KMS-11 (cell line): ENCODE measurements around the gene MCOLN1.

Experiments
- H2AFZ ChIP-seq: fragments of 200-600 bp; sonication (generic); 2 replicates; pipeline ENCODE4 v1.6.1; 2016; ENCODE audit warnings: antibody characterized with exemption, mixed run types, low read depth
- H3K27ac ChIP-seq: fragments of 200-600 bp; sonication (generic); 2 replicates; pipeline ENCODE4 v1.6.1; 2016; ENCODE audit warnings: mild to moderate bottlenecking, mixed run types
- H3K27me3 ChIP-seq: fragments of 200-600 bp; sonication (generic); 2 replicates; pipeline ENCODE4 v1.6.1; 2017; ENCODE audit warnings: mild to moderate bottlenecking, low read depth, mixed run types, moderate library complexity; ENCODE audit not compliant: insufficient read depth
- H3K36me3 ChIP-seq: fragments of 200-600 bp; sonication (generic); 2 replicates; pipeline ENCODE4 v1.6.1; 2017; ENCODE audit warnings: mild to moderate bottlenecking, mixed run types; ENCODE audit not compliant: insufficient read depth
- H3K4me1 ChIP-seq: fragments of 200-600 bp; sonication (generic); 2 replicates; pipeline ENCODE4 v1.6.1; 2016; ENCODE audit warnings: mild to moderate bottlenecking, low read depth, mixed run types; ENCODE audit not compliant: poor library complexity, severe bottlenecking
- H3K4me2 ChIP-seq: fragments of 200-600 bp; sonication (generic); 2 replicates; pipeline ENCODE4 v1.7.0; 2016; ENCODE audit warnings: mild to moderate bottlenecking, mixed run types
- H3K4me3 ChIP-seq: fragments of 200-600 bp; sonication (generic); IDR thresholded peaks from 2 replicates; pipeline ENCODE4 v1.6.1; 2017; ENCODE audit warnings: low read depth, low read length, mixed read lengths; ENCODE audit not compliant: insufficient read depth
- H3K79me2 ChIP-seq: fragments of 200-600 bp; sonication (generic); 2 replicates; pipeline ENCODE4 v1.6.1; 2016; ENCODE audit warnings: low read depth, mixed run types; ENCODE audit not compliant: insufficient read depth
- H3K9ac ChIP-seq: fragments of 200-600 bp; sonication (generic); 2 replicates; pipeline ENCODE4 v1.6.1; 2016; ENCODE audit warnings: mild to moderate bottlenecking, mixed run types
- H4K20me1 ChIP-seq: fragments of 200-600 bp; sonication (generic); 2 replicates; pipeline ENCODE4 v1.6.1; 2016; ENCODE audit warnings: mild to moderate bottlenecking, mixed run types; ENCODE audit not compliant: insufficient read depth
- CTCF ChIP-seq: fragments of 200-600 bp; sonication (generic); conservative IDR thresholded peaks from 2 replicates; pipeline ENCODE4 v1.6.1; 2017; ENCODE audit warnings: low read depth, mild to moderate bottlenecking, antibody characterized with exemption, low read length, moderate library complexity, mixed read lengths

MCOLN1 gene

DNA sequence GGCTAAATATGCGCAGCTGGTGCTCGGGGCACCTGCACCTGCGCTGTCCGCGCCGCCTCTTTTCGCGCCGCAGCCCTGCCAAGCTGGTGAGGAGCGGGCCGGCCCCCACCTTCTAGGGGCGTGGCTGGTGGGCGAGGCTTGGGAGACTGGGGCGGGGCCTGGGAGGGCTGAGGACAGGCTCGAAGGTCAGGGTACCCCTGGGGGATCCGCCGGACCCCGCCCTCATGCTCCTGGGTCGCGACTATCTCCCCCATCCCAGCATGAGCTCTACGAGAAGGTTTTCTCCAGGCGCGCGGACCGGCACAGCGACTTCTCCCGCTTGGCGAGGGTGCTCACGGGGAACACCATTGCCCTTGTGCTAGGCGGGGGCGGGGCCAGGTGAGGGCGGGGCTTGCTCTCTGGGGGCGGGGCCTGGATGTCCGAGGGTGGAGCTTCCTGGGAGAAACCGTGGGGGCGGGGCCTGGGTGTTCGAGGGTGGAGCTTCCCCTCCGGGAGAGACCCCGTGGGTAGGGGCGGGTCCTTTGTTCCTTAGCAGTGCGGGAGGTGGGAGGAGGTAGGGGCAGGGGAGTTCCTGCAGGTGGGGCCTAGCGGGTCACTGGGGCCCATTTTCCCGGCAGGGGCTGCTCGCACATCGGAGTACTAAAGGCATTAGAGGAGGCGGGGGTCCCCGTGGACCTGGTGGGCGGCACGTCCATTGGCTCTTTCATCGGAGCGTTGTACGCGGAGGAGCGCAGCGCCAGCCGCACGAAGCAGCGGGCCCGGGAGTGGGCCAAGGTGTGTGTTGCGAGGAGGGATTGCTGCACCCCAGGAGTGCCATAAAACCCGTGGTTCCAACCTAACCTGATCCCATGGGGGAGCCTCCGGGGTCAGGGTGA is 32.8 kb downstream of the MCOLN1 start:
- H3K27me3 ChIP-seq, result no peaks in the 10 kb centered on the region
- no peaks in the 10 kb centered on the region for H4K20me1 ChIP-seq
- no peak overlapping the region for H2AFZ ChIP-seq
- H3K4me3 ChIP-seq, result no peak overlapping the region
- H3K79me2 ChIP-seq, result no peaks in the 10 kb centered on the region
- TF ChIP-seq CTCF, result no peak
- no peak overlapping the region for H3K9ac ChIP-seq
- no peak overlapping the region for H3K27ac ChIP-seq
- H3K36me3 ChIP-seq, result no peaks in the 10 kb centered on the region
- no peak overlapping the region for H3K4me2 ChIP-seq
- peaks cover 8% of the 10 kb centered on the region for H3K4me1 ChIP-seq

- no peak overlapping the region for H3K27ac ChIP-seq
- peaks cover 8% of the 10 kb centered on the region for H3K4me1 ChIP-seq
- no peak for TF ChIP-seq CTCF
- H3K4me2 ChIP-seq, result no peak overlapping the region
- no peak overlapping the region for H3K9ac ChIP-seq
- no peaks in the 10 kb centered on the region for H3K79me2 ChIP-seq
- no peaks in the 10 kb centered on the region for H3K27me3 ChIP-seq
- no peaks in the 10 kb centered on the region for H4K20me1 ChIP-seq
- H2AFZ ChIP-seq, result no peak overlapping the region
- H3K36me3 ChIP-seq, result no peaks in the 10 kb centered on the region
- no peak overlapping the region for H3K4me3 ChIP-seq
Measured at GRCh38 chr19:7556696-7557315, 34.4 kb downstream of the MCOLN1 start.

DNA sequence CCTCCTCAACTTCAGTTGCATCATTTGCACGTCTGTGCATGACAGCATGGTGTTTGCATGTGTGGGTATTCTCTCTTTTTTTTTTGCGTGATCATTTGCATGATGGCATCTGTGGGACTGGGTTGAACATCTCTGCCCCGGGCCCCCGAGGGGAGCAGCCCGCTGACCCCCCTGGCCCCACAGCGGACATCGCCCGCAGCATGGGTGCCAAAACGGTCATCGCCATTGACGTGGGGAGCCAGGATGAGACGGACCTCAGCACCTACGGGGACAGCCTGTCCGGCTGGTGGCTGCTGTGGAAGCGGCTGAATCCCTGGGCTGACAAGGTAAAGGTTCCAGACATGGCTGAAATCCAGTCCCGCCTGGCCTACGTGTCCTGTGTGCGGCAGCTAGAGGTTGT is 36.2 kb downstream of the MCOLN1 start:
- H3K4me1 ChIP-seq, result no peaks in the 10 kb centered on the region
- H3K27me3 ChIP-seq, result no peaks in the 10 kb centered on the region

DNA sequence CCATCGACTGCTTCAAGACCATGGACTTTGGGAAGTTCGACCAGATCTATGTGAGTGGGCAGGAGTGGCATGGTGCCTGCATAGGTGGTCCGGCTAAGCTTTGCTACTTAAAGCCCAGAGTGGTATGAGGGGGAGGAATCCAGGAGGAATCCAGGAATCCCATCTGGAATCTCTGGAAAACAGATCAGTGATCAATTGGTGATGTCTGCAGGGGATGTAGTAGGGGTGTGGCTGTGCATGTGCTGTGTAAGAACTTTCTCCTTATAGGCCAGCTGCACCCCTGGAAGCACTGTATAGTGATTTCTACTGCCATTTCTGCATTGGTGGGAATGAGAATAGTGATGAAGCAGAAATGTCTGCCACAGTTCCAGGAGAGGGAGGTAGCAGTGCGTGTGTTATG is 36.7 kb downstream of the MCOLN1 start:
- Histone ChIP-seq H3K4me3 (no peak overlapping the region), H3K79me2 (no peaks in the 10 kb centered on the region), H3K27ac (no peak overlapping the region), H3K9ac (no peak overlapping the region), H3K27me3 (no peaks in the 10 kb centered on the region; the same call in 1 of the 2 replicates), H3K36me3 (no peaks in the 10 kb centered on the region), H3K4me2 (no peak overlapping the region), H2AFZ (no peak overlapping the region), H3K4me1 (no peaks in the 10 kb centered on the region), H4K20me1 (no peaks in the 10 kb centered on the region)
- no peak for TF ChIP-seq CTCF

More for the DNA sequence above, 36.2 kb downstream of the MCOLN1 start:
- Histone ChIP-seq H3K4me3 (no peak overlapping the region), H4K20me1 (no peaks in the 10 kb centered on the region), H3K79me2 (no peaks in the 10 kb centered on the region), H3K4me2 (no peak overlapping the region), H3K27ac (no peak overlapping the region), H3K9ac (no peak overlapping the region), H2AFZ (no peak overlapping the region), H3K36me3 (no peaks in the 10 kb centered on the region)
- TF ChIP-seq CTCF, result no peak
